IPS-15b (cell line): ENCODE data around the gene CDC42BPB.

Source experiments
- H3K27me3 ChIP-seq: one replicate; pipeline ENCODE4 v1.6.1; 2013; ENCODE audit warnings: low read length; ENCODE audit not compliant: control insufficient read depth, insufficient read depth
- H3K36me3 ChIP-seq: one replicate; pipeline ENCODE4 v1.6.1; 2013; ENCODE audit warnings: low read length; ENCODE audit not compliant: control insufficient read depth, insufficient read depth
- H3K4me1 ChIP-seq: one replicate; pipeline ENCODE4 v1.6.1; 2013; ENCODE audit warnings: mild to moderate bottlenecking, low read length; ENCODE audit not compliant: control insufficient read depth, insufficient read depth
- H3K4me3 ChIP-seq: one replicate; pipeline ENCODE4 v1.5.1; 2013; ENCODE audit warnings: low read depth, low read length
- H3K9ac ChIP-seq: one replicate; pipeline ENCODE4 v1.6.1; 2013; ENCODE audit warnings: low read depth, mild to moderate bottlenecking, low read length
- H3K9me3 ChIP-seq: one replicate; pipeline ENCODE4 v1.6.1; 2013; ENCODE audit warnings: mild to moderate bottlenecking, low read length; ENCODE audit not compliant: control insufficient read depth, insufficient read depth

Gene CDC42BPB

GRCh38 chr14:102920998-102921304 lies 136.4 kb downstream of the CDC42BPB start:
- no peaks in the 10 kb centered on the region for H3K36me3 ChIP-seq
- H3K9ac ChIP-seq = no peak overlapping the region
- H3K4me1 ChIP-seq = peaks cover 5% of the 10 kb centered on the region
- H3K27me3 ChIP-seq = peaks cover 46% of the 10 kb centered on the region
- no peaks in the 10 kb centered on the region for H3K9me3 ChIP-seq
- H3K4me3 ChIP-seq = no peak overlapping the region

- Histone ChIP-seq H3K27me3 (peaks cover 43% of the 10 kb centered on the region), H3K4me3 (no peak overlapping the region), H3K36me3 (no peaks in the 10 kb centered on the region), H3K9ac (no peak overlapping the region), H3K4me1 (peaks cover 3% of the 10 kb centered on the region), H3K9me3 (no peaks in the 10 kb centered on the region)
Measured at GRCh38 chr14:102920273-102920997, 136.9 kb downstream of the CDC42BPB start.

GRCh38 chr14:102918438-102918837 lies 138.9 kb downstream of the CDC42BPB start:
- no peaks in the 10 kb centered on the region for H3K36me3 ChIP-seq
- no peak overlapping the region for H3K9ac ChIP-seq

GRCh38 chr14:102917469-102918211 lies 139.7 kb downstream of the CDC42BPB start:
- peaks cover 19% of the 10 kb centered on the region for H3K27me3 ChIP-seq
- no peak overlapping the region for H3K9ac ChIP-seq
- H3K9me3 ChIP-seq = no peaks in the 10 kb centered on the region
- H3K4me3 ChIP-seq = no peak overlapping the region
- H3K4me1 ChIP-seq = no peaks in the 10 kb centered on the region
- no peaks in the 10 kb centered on the region for H3K36me3 ChIP-seq

More at GRCh38 chr14:102918438-102918837, 138.9 kb downstream of the CDC42BPB start:
- Histone ChIP-seq H3K4me3 (no peak overlapping the region), H3K9me3 (no peaks in the 10 kb centered on the region), H3K27me3 (peaks cover 25% of the 10 kb centered on the region), H3K4me1 (no peaks in the 10 kb centered on the region)

- Histone ChIP-seq H3K27me3 (peaks cover 13% of the 10 kb centered on the region), H3K36me3 (no peaks in the 10 kb centered on the region), H3K4me1 (no peaks in the 10 kb centered on the region), H3K4me3 (no peak overlapping the region), H3K9me3 (no peaks in the 10 kb centered on the region), H3K9ac (no peak overlapping the region)
Measured at GRCh38 chr14:102917056-102917385, 140.3 kb downstream of the CDC42BPB start.

GRCh38 chr14:102916347-102917055 lies 140.8 kb downstream of the CDC42BPB start:
- Histone ChIP-seq H3K4me3 (no peak overlapping the region), H3K36me3 (no peaks in the 10 kb centered on the region), H3K27me3 (peaks cover 11% of the 10 kb centered on the region), H3K4me1 (no peaks in the 10 kb centered on the region), H3K9me3 (no peaks in the 10 kb centered on the region), H3K9ac (no peak overlapping the region)

GRCh38 chr14:102915292-102916110 lies 141.8 kb downstream of the CDC42BPB start:
- Histone ChIP-seq H3K4me3 (no peak overlapping the region), H3K9ac (no peak overlapping the region), H3K36me3 (no peaks in the 10 kb centered on the region), H3K4me1 (no peaks in the 10 kb centered on the region), H3K9me3 (no peaks in the 10 kb centered on the region), H3K27me3 (peaks cover 3% of the 10 kb centered on the region)

GRCh38 chr14:102914474-102915291 lies 142.7 kb downstream of the CDC42BPB start:
- Histone ChIP-seq H3K4me1 (no peaks in the 10 kb centered on the region), H3K36me3 (no peaks in the 10 kb centered on the region), H3K9me3 (no peaks in the 10 kb centered on the region), H3K9ac (no peak overlapping the region), H3K27me3 (peaks cover 2% of the 10 kb centered on the region), H3K4me3 (no peak overlapping the region)

GRCh38 chr14:102913341-102914211 lies 143.8 kb downstream of the CDC42BPB start:
- Histone ChIP-seq H3K4me1 (no peaks in the 10 kb centered on the region), H3K36me3 (no peaks in the 10 kb centered on the region), H3K4me3 (no peak overlapping the region), H3K9ac (no peak overlapping the region), H3K9me3 (no peaks in the 10 kb centered on the region), H3K27me3 (peaks cover 2% of the 10 kb centered on the region)

GRCh38 chr14:102911991-102912761 lies 145.2 kb downstream of the CDC42BPB start:
- Histone ChIP-seq H3K4me1 (no peaks in the 10 kb centered on the region), H3K9ac (no peak overlapping the region), H3K27me3 (no peaks in the 10 kb centered on the region), H3K36me3 (peaks cover 8% of the 10 kb centered on the region), H3K9me3 (no peaks in the 10 kb centered on the region), H3K4me3 (no peak overlapping the region)
